MV-4-11 (cell line): ENCODE measurements around the gene MAMLD1.
A peak's percentile ranks its signal among the peaks of the same experiment; 100 is the strongest.

ENCODE experiments used
- DNase-seq: peaks from one replicate; lab custom pipeline; 2025; lab: John Stamatoyannopoulos, UW

Gene MAMLD1

DNA sequence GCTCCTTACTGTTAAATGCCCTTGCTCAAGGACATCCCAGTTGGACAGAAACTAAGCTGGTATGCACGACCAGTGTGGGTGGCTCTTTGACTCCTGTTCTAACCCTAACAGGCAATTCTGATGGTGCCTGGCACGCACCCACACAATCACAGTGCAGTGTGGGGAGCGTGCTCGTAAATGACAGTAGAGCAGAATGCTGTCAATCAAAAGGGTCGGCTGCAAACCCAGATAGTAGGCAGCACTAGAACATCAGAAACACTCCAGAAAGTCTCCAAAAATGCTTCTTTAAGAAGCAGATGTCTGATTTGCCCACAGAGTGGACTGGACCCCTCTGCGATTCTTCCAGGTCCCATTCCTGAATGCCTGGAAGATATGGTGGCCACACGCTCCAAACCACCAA, 167.7 kb downstream of the MAMLD1 start:
- no peak for DNase-seq

- DNase-seq: no peak
Measured at GRCh38 chrX:150531467-150531866, 168.3 kb downstream of the MAMLD1 start.

- DNase-seq: no peak
Measured at GRCh38 chrX:150533863-150534262, 170.7 kb downstream of the MAMLD1 start.

- no peak for DNase-seq
Measured at GRCh38 chrX:150536455-150537116, 173.5 kb downstream of the MAMLD1 start.

DNA sequence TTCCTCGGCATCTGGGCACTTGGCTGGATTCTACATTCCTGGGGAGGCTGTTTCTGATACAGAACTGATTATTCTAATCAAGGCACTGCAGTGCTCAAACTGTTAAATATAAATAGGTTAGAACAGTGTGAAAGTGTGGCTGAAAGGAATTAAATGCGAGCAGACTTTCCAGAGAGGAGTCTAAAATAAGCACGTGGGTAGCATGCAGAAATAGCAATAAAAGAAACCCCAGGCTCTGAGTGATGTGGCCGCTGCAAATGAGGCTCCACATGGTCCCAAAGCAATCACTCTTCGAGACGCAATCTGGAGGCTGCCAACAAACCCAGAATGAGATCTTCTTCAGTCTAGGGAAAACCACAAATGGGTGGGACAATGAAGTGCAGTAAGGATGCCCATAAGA, 174.7 kb downstream of the MAMLD1 start:
- DNase-seq: no peak

GRCh38 chrX:150540965-150541364, 177.8 kb downstream of the MAMLD1 start:
- no peak for DNase-seq

DNA sequence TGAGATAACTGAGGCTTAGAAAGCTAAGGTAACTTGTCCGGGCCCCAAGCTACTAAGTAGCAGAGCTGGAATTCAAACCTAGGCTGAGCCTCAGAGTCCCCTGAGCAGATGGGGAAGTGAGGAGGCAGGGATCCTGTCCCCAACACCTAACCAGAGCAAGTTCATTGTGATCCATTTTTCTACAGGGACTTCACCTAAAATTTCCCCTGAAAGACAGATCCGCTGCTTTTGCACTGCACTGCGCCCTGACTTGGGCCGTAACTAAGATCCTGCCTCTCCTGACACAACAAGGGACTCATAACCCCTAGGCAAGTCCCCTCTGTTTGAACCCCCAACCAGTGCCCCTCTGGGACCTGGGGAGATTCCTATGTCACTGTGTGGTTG, 179.7 kb downstream of the MAMLD1 start:
- no peak for DNase-seq

- peak; percentile 6 for DNase-seq
Measured at GRCh38 chrX:150543230-150544155, 180.4 kb downstream of the MAMLD1 start.

GRCh38 chrX:150544222-150544787, 181.2 kb downstream of the MAMLD1 start:
- DNase-seq: no peak

- DNase-seq: no peak
Measured at GRCh38 chrX:150544835-150545770, 182.0 kb downstream of the MAMLD1 start.

GRCh38 chrX:150546711-150547153, 183.6 kb downstream of the MAMLD1 start:
- DNase-seq: no peak

DNA sequence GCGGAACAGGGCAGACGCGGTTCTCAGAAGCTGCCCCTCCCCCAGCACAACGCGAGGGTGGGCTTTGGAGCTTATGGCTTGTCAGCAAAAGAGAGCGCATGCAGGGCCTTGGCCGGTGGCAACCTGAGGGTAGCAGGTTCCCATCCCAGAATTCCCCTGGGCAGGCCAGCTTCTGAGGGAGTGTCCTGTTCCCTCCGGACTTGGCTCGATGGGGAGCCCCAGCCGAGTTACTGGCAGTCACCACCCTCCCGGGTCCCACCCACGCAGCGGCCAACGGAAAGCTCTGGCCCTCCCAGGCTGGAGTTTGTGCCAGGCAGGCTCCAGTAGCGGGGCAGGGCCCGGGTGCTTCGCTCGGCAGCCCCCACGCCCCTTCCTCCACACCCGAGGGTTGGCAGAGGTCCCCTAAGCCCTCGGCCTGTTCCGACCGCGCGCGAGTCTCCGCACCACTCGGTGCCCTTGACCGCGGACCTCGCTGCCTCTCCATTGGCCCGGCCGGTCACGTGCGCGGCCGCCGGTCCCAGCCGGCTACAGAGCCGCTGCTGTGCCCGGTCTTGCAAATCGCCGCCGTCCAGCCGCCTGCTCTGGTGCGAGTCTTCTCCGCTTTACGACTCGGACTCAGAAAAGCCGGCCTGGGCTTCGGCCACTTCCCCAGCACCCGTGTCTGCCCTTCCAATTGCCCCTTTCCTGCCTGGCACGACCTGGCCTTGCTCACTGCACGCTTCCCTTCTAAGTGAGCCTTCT, 184.4 kb downstream of the MAMLD1 start:
- no peak for DNase-seq

- no peak for DNase-seq
Measured at GRCh38 chrX:150548251-150548650, 185.1 kb downstream of the MAMLD1 start.

DNA sequence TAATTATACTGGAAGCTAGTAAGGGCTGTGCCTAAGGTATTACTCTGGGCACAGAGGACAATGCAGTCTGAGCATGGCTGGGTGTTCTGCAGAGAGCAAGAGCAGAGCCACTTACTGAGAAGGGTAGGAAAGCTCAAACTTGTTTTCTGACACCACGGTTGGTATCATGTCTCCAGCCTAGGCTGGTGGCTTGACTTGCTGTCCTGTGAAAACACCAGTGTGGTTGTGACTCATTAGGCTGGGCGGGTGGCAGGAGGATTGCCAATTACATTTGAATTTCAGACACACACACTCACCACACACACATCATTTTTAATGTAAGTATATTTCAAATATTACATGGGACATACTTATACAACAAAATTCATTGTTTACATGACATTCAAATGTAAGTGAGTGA, 185.6 kb downstream of the MAMLD1 start:
- DNase-seq: peak; percentile 46

DNA sequence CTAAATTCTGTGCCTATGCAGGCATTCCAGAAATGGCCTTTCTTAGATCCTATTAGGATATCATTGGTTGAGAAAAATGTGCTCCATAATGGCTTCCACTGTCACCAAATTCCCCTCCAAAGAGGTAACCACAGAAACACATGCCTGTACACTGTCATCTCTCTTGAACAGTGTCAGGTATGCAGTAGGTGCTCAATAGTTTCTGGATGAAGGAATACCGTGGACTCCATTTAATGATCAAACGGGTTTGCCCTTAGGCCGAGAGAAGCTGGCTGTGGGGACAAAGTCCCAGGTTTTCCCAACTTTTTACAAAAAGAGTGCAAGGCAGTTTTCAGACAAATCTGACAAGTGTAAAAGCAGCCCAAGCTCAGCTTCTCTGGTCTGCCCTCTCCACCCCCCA, 188.8 kb downstream of the MAMLD1 start:
- no peak for DNase-seq

GRCh38 chrX:150558424-150558823, 195.3 kb downstream of the MAMLD1 start:
- DNase-seq: no peak
